Measurements from ENCODE around the gene KPNA3. TPM values are rescaled to one million over a fixed set of nuclear protein-coding genes. Genes with fewer than 3 reads are reported as not detected.

KPNA3 gene
- total RNA-seq, 4 donors from 2014 or later, result 23.1 to 29.2 (median 24.9) TPM

DNA sequence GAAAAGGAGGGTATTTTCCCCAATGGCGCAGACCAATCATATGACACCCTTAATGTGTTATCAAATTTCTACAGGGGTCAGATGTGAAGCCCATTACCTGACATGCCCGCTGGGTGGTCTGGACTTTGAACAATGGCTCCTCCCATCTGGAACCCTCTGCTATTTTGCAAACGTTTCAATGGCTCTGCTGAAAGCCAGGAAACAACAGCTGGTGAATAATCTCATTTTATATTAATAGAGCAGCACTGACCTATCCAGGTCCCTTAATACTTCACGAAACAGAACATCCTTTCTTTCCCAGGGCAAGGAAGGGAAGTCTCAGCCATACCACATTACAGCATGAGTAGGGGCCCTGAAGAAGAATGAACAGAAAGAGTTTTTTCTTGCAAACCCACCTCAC, 20.3 kb upstream of the KPNA3 start:
- Histone ChIP-seq H3K27ac (no peak overlapping the region), H3K27me3 (no peaks in the 10 kb centered on the region), H3K4me3 (no peak overlapping the region), H3K36me3 (no peaks in the 10 kb centered on the region), H3K4me1 (no peaks in the 10 kb centered on the region), H3K9me3 (no peaks in the 10 kb centered on the region)
- WGBS, 2 donors (ENCODE audit: low coverage in 1 of 2), result 64 to 66% methylated on average over 4 of the region's 4 CpGs
- intact Hi-C loops (cut with DNase I; ENCODE audit: low total_unique reads) (no loop called here), in situ Hi-C loops (cut with MboI; ENCODE audit: low pct_ligation_motif_present in 1 of 4, low pct_unique_long_range_greater_than_20kb in 1 of 4, low sequenced_read_pairs in 3 of 4) (no loop called here)
- TF ChIP-seq EP300 (IDR thresholded peaks at IDR 0.05; ENCODE audit: low read depth) (no peak), POLR2A (IDR thresholded peaks at IDR 0.05) (no peak), POLR2AphosphoS5 (IDR thresholded peaks at IDR 0.05) (no peak)
- TF ChIP-seq, protein P1, sequence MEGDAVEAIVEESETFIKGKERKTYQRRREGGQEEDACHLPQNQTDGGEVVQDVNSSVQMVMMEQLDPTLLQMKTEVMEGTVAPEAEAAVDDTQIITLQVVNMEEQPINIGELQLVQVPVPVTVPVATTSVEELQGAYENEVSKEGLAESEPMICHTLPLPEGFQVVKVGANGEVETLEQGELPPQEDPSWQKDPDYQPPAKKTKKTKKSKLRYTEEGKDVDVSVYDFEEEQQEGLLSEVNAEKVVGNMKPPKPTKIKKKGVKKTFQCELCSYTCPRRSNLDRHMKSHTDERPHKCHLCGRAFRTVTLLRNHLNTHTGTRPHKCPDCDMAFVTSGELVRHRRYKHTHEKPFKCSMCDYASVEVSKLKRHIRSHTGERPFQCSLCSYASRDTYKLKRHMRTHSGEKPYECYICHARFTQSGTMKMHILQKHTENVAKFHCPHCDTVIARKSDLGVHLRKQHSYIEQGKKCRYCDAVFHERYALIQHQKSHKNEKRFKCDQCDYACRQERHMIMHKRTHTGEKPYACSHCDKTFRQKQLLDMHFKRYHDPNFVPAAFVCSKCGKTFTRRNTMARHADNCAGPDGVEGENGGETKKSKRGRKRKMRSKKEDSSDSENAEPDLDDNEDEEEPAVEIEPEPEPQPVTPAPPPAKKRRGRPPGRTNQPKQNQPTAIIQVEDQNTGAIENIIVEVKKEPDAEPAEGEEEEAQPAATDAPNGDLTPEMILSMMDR (IDR thresholded peaks at IDR 0.05), result no peak
- no peak for DNase-seq

DNA sequence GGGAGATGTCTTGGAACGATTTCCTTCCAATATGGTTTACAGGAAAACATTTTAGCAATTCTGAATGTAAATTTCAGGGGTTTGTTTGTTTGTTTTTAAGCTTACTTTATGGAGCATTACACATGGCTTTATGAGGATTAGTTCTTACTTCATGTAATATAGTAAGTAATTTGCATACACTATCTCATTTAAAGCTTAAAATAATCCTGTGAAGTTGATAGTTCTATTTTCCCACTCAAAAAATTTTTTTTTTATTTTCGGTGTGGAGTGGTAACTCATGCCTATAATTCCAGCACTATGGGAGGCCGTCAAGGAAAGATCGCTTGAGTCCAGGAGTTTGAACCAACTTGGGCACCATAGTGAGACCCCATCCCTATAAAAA, 19.0 kb upstream of the KPNA3 start:
- no peak overlapping the region for H3K27ac ChIP-seq
- intact Hi-C loops (cut with DNase I; ENCODE audit: low total_unique reads) (no loop called here), in situ Hi-C loops (cut with MboI; ENCODE audit: low pct_ligation_motif_present in 1 of 4, low pct_unique_long_range_greater_than_20kb in 1 of 4, low sequenced_read_pairs in 3 of 4) (no loop called here)
- no peak for TF ChIP-seq POLR2A (IDR thresholded peaks at IDR 0.05)
- WGBS, 2 donors (ENCODE audit: low coverage in 1 of 2), result 92 to 93% methylated on average over 4 of the region's 4 CpGs
- DNase-seq, result no peak
- H3K4me3 ChIP-seq, result no peak overlapping the region
- H3K36me3 ChIP-seq, result no peaks in the 10 kb centered on the region
- no peaks in the 10 kb centered on the region for H3K9me3 ChIP-seq
- no peaks in the 10 kb centered on the region for H3K27me3 ChIP-seq
- no peaks in the 10 kb centered on the region for H3K4me1 ChIP-seq

DNA sequence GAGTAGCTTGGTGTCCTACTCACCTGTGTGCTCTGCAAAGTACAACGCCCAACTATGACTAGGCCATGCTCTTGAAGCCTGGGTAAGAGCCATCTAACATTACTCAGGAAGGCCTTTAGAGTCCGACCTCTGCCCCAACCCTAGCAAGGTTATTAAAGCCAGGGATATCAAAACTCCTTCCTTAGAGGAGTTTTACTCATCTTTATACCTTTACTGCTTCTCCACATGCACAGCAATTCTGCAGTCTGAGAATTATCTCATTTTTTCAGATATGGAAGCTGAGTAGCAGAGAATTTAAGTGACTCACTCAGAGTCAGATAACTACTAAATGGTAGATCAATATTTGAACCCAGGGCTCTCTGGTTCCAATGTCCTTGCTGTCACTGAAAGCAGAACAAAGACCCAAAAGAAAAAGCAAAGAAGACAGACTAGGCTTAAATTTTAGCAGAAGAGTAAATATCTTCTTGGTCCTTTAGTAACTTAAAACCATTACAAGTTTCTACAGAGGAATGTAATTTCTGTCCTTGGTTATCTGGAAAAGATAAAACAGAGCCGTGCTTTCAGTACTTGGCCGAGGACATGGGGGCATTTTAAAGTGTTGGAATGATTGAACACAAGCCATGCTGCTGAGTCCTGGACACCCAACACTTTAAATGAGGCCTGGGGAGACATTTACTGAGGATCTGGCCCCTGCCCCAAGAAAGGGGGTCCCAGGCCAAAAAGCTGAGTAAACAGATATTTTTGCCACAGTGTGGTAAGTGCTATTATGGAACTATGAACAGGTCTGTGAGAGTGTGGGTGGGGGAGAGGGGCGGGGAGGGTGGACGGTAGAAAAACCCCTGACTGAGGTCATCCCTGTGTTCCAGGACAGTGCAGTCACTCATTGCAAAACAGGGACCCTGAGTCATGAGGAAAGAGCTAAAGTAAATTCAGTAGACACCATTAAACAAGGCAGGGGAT, 18.4 kb upstream of the KPNA3 start:
- Histone ChIP-seq H3K27me3 (no peaks in the 10 kb centered on the region), H3K36me3 (no peaks in the 10 kb centered on the region), H3K27ac (no peak overlapping the region), H3K4me1 (no peaks in the 10 kb centered on the region), H3K9me3 (no peaks in the 10 kb centered on the region), H3K4me3 (no peak overlapping the region)
- no peak for DNase-seq
- WGBS, 2 donors (ENCODE audit: low coverage in 1 of 2), result 68 to 73% methylated on average over 3 to 6 of the region's 6 CpGs
- in situ Hi-C loops (cut with MboI; ENCODE audit: low pct_ligation_motif_present in 1 of 4, low pct_unique_long_range_greater_than_20kb in 1 of 4, low sequenced_read_pairs in 3 of 4) (no loop called here), intact Hi-C loops (cut with DNase I; ENCODE audit: low total_unique reads) (no loop called here)
- TF ChIP-seq POLR2A (IDR thresholded peaks at IDR 0.05) (no peak), POLR2AphosphoS5 (IDR thresholded peaks at IDR 0.05) (no peak), EP300 (IDR thresholded peaks at IDR 0.05; ENCODE audit: low read depth) (no peak)
- TF ChIP-seq, protein P1 (IDR thresholded peaks at IDR 0.05), result no peak

DNA sequence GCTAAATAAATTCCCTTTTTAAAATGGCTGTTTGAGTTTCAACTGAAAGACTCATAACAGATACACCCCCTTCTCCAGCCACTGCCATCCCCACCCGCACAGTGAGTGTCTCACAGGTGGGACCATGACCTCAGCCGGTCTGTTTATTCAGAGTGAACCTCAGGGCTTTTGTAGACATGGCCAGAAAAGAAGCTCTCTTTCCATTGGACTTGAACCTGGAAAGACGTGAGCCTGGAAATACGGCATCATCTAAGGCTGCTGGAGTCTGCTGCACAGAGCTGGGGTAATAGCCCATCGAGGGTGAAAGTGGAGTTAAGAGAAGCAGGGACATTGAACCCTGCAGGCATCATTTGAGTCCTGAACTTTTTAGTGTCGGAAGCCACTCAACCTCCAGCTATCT, 15.2 kb upstream of the KPNA3 start:
- 59 to 83% methylated on average over 1 to 6 of the region's 6 CpGs for WGBS, 2 donors (ENCODE audit: low coverage in 1 of 2)
- intact Hi-C loops (cut with DNase I; ENCODE audit: low total_unique reads), result no loop called here
- TF ChIP-seq, protein P1 (IDR thresholded peaks at IDR 0.05), result no peak
- TF ChIP-seq POLR2AphosphoS5 (IDR thresholded peaks at IDR 0.05) (no peak), EP300 (IDR thresholded peaks at IDR 0.05; ENCODE audit: low read depth) (no peak), POLR2A (IDR thresholded peaks at IDR 0.05) (no peak)
- no peaks in the 10 kb centered on the region for H3K36me3 ChIP-seq
- no peak overlapping the region for H3K27ac ChIP-seq
- no peak overlapping the region for H3K4me3 ChIP-seq
- in situ Hi-C loops (cut with MboI; ENCODE audit: low pct_ligation_motif_present in 1 of 4, low pct_unique_long_range_greater_than_20kb in 1 of 4, low sequenced_read_pairs in 3 of 4), result no loop called here
- DNase-seq, result no peak
- H3K4me1 ChIP-seq, result no peaks in the 10 kb centered on the region
- H3K9me3 ChIP-seq, result no peaks in the 10 kb centered on the region
- H3K27me3 ChIP-seq, result no peaks in the 10 kb centered on the region
